SK-N-MC (cell line): ENCODE data around the gene CCDC192.

Experiments
- EZH2 ChIP-seq: fragments of 200-600 bp; sonication (generic); IDR thresholded peaks from one replicate; pipeline ENCODE4 v1.6.1; 2017; ENCODE audit warnings: antibody characterized with exemption
- POLR2AphosphoS5 ChIP-seq: IDR thresholded peaks from 2 replicates; pipeline ENCODE4 v1.6.1; 2012; ENCODE audit warnings: mild to moderate bottlenecking, low read depth, low read length, borderline replicate concordance

DNA sequence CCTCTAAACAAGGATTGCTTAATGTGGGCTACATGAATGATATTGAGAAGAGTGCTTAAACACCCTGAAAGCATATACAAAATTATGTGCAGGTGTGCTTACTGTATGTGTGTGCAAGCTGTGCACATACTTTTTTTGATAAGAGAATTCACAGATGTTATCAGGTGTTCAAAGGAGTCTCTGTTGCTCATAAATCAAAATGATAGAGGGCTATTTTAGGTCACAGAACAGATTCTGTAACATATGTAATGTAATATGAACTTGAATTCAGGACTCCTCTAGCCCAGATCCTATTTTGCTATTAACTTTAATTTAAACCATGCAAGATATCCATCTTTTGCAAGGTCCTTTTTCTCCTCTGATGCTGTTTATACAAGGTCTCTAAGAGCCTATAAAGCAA is 38.2 kb downstream of the CCDC192 start:
- TF ChIP-seq EZH2 = no peak
- TF ChIP-seq POLR2AphosphoS5 = no peak
